B cell (primary cell): ENCODE data around the gene BLOC1S2. TPM values are rescaled to one million over a fixed set of nuclear protein-coding genes. Genes with fewer than 3 reads are reported as not detected.

Source experiments
- ATAC-seq: fragments of 200-7000 bp; cut with Tn5 transposase; one replicate; pipeline ENCODE4 v1.10.0; 2021; ENCODE audit warnings: low read depth, mild to moderate bottlenecking, moderate number of reproducible peaks, moderate library complexity
- CTCF ChIA-PET: fragments of 350-600 bp; sonication (Branson Sonifier 250); formaldehyde crosslinking; loops from one replicate; lab custom pipeline; 2021; ENCODE audit warnings: antibody characterized with exemption, inconsistent platforms; lab: Charles Lee
- POLR2A ChIA-PET: fragments of 350-600 bp; sonication (Branson Sonifier 250); formaldehyde crosslinking; loops from one replicate; lab custom pipeline; 2021; ENCODE audit warnings: antibody characterized with exemption; lab: Charles Lee
- DNase-seq: peaks from one replicate; pipeline ENCODE4 v3.0.0; 2013
- H2AFZ ChIP-seq: 2 replicates; pipeline ENCODE4 v1.6.1; 2012; ENCODE audit warnings: mild to moderate bottlenecking, low read depth, low read length; ENCODE audit not compliant: insufficient read depth, poor library complexity, severe bottlenecking
- H3K27ac ChIP-seq, 2 donors: 1 replicate in 1 of 2; 2 replicates in 1 of 2; pipeline ENCODE4 v1.5.1; 2012 to 2013; ENCODE audit warnings: low read length in 2 of 2, mild to moderate bottlenecking in 2 of 2, moderate library complexity in 1 of 2
- H3K27me3 ChIP-seq, 4 experiments: fragments of 200-600 bp in 1 of 4; sonication (generic) in 1 of 4; replicated peaks in 1 of 4; 1 replicate in 2 of 4; 2 replicates in 2 of 4; pipeline versions ENCODE4 v1.6.1 to v1.7.0; 2013 to 2016; ENCODE audit warnings: low read length in 3 of 4, mild to moderate bottlenecking in 2 of 4, mixed read lengths in 1 of 4, moderate library complexity in 1 of 4; ENCODE audit not compliant: insufficient read depth in 4 of 4, control insufficient read depth in 3 of 4; ENCODE audit errors: control extremely low read depth in 1 of 4
- H3K36me3 ChIP-seq, 2 experiments: replicated peaks in 1 of 2; 1 replicate in 1 of 2; 2 replicates in 1 of 2; pipeline versions ENCODE4 v1.6.1 to v1.7.1; 2013; ENCODE audit warnings: low read length in 1 of 2; ENCODE audit not compliant: insufficient read depth in 2 of 2, control insufficient read depth in 1 of 2; ENCODE audit errors: control extremely low read depth in 1 of 2, extremely low read depth in 1 of 2
- H3K4me1 ChIP-seq, 2 donors: fragments of 200-600 bp in 1 of 2; sonication (generic) in 1 of 2; 1 replicate in 1 of 2; 2 replicates in 1 of 2; pipeline versions ENCODE4 v1.5.1 to v1.6.1; 2013 to 2017; ENCODE audit warnings: low read length in 2 of 2; ENCODE audit not compliant: control insufficient read depth in 2 of 2, insufficient read depth in 2 of 2
- H3K4me2 ChIP-seq: replicated peaks from 2 replicates; pipeline ENCODE3; 2012; ENCODE audit warnings: mild to moderate bottlenecking, low read depth, low read length; ENCODE audit not compliant: poor library complexity, severe bottlenecking
- H3K4me3 ChIP-seq, 5 experiments: fragments of 200-600 bp in 1 of 5; sonication (generic) in 1 of 5; 1 replicate in 3 of 5; 2 replicates in 2 of 5; pipeline versions ENCODE4 v1.5.1 to v1.7.0; 2011 to 2016; ENCODE audit warnings: low read length in 4 of 5, mild to moderate bottlenecking in 4 of 5, low read depth in 2 of 5, control low read depth in 1 of 5, moderate library complexity in 1 of 5; ENCODE audit not compliant: insufficient read depth in 1 of 5; ENCODE audit errors: control extremely low read depth in 1 of 5, extremely low read depth in 1 of 5
- H3K79me2 ChIP-seq: fragments of 200-600 bp; sonication (generic); one replicate; pipeline ENCODE4 v1.6.0; 2016; ENCODE audit warnings: low read length; ENCODE audit not compliant: control insufficient read depth, insufficient read depth
- H3K9ac ChIP-seq: fragments of 200-600 bp; sonication (generic); 2 replicates; pipeline ENCODE4 v1.6.1; 2017; ENCODE audit warnings: mild to moderate bottlenecking, low read length, moderate library complexity
- H3K9me3 ChIP-seq, 3 donors: one replicate each; pipeline versions ENCODE4 v1.6.1 to v1.7.1; 2013; ENCODE audit warnings: low read length in 2 of 3; ENCODE audit not compliant: control insufficient read depth in 2 of 3, insufficient read depth in 1 of 3; ENCODE audit errors: control extremely low read depth in 1 of 3
- H4K20me1 ChIP-seq: 2 replicates; pipeline ENCODE4 v1.6.0; 2012; ENCODE audit warnings: mild to moderate bottlenecking, low read length; ENCODE audit not compliant: insufficient read depth, control insufficient read depth, poor library complexity, severe bottlenecking
- H3K27ac Mint-ChIP-seq: one replicate; pipeline ENCODE4 v1.8.0; 2021; ENCODE audit warnings: mixed read lengths
- H3K27me3 Mint-ChIP-seq: one replicate; pipeline ENCODE4 v1.8.0; 2021; ENCODE audit warnings: mixed read lengths
- H3K4me1 Mint-ChIP-seq: one replicate; pipeline ENCODE4 v1.8.0; 2021; ENCODE audit warnings: mixed read lengths
- H3K4me3 Mint-ChIP-seq: one replicate; pipeline ENCODE4 v1.8.0; 2021; ENCODE audit warnings: mixed read lengths
- H3K9me3 Mint-ChIP-seq: one replicate; pipeline ENCODE4 v1.8.0; 2022; ENCODE audit warnings: mixed read lengths; ENCODE audit not compliant: insufficient read depth
- EZH2 ChIP-seq: IDR thresholded peaks from 2 replicates; pipeline ENCODE4 v1.6.1; 2012; ENCODE audit warnings: borderline replicate concordance, low read depth, mild to moderate bottlenecking, moderate library complexity, low read length; ENCODE audit not compliant: insufficient read depth, poor library complexity, severe bottlenecking
- WGBS: methylation state at CpG from one replicate; pipeline ENCODE4 v1.1.5; 2013; ENCODE audit warnings: missing lambda C conversion rate; ENCODE audit not compliant: insufficient coverage; 5-methylcytosine and 5-hydroxymethylcytosine counted together
- intact Hi-C: fragments of 100-400 bp; cut with micrococcal nuclease; formaldehyde crosslinking; loops from one replicate; pipeline ENCODE4 v1.10.0; 2022
- polyA plus RNA-seq: library from polyadenylated mRNA; depleted of rRNA; stranded (reverse); fragments of >200 nt; gene quantifications from 2 replicates; pipeline ENCODE4 v1.2.3, GENCODE V29; 2012
- total RNA-seq, 2 donors: library from RNA; stranded (reverse); fragments of 120-200 nt in 1 of 2; gene quantifications; 1 replicate in 1 of 2; 2 replicates in 1 of 2; pipeline versions ENCODE4 v1.2.3 to v1.2.4, GENCODE V29; 2013 to 2022
- TF ChIP-seq, protein P1 (sequence below): fragments of 200-600 bp; IDR thresholded peaks from one replicate; pipeline ENCODE4 v1.8.0; 2022; ENCODE audit warnings: antibody characterized with exemption, mild to moderate bottlenecking

The BLOC1S2 gene
- total and polyA plus RNA-seq, 2 donors (not counting 1 experiment from before 2014, with no cell fraction given) = 47.2 to 48.7 TPM

GRCh38 chr10:100291356-100291755 lies 4.9 kb upstream of the BLOC1S2 start:
- intact Hi-C loops = no loop called here
- ATAC-seq = no peak
- H3K4me2 ChIP-seq = no peak overlapping the region

GRCh38 chr10:100289641-100290040 lies 3.2 kb upstream of the BLOC1S2 start:
- Histone ChIP-seq H3K4me1 (peaks cover 19 to 22% of the 10 kb centered on the region in 2 donors), H3K9me3 (no peaks in the 10 kb centered on the region), H3K4me2 (no peak overlapping the region), H3K9ac (no peak overlapping the region), H4K20me1 (no peaks in the 10 kb centered on the region), H3K27me3 (peaks cover 0 to 15% (median 4%) of the 10 kb centered on the region in 4 experiments), H3K27ac (no peak overlapping the region), H3K79me2 (peaks cover 60% of the 10 kb centered on the region), H2AFZ (no peak overlapping the region), H3K36me3 (no peaks in the 10 kb centered on the region), H3K4me3 (no peak overlapping the region)
- ChIA-PET CTCF (no interaction called here), POLR2A (no interaction called here)
- H3K27me3 Mint-ChIP-seq = peaks cover 21% of the 10 kb centered on the region
- no peak overlapping the region for H3K4me3 Mint-ChIP-seq
- no peak overlapping the region for H3K27ac Mint-ChIP-seq
- ATAC-seq (no peak), DNase-seq (no peak)
- H3K9me3 Mint-ChIP-seq = no peaks in the 10 kb centered on the region
- WGBS = 100% methylated on average over 1 of the region's 2 CpGs
- intact Hi-C loops = loop anchor here (5.0 kb wide), 1 partner anchor 102 kb away; the partner anchor contains the start of gene ERLIN1
- H3K4me1 Mint-ChIP-seq = peaks cover 28% of the 10 kb centered on the region
- no peak for TF ChIP-seq EZH2
- TF ChIP-seq, protein P1, sequence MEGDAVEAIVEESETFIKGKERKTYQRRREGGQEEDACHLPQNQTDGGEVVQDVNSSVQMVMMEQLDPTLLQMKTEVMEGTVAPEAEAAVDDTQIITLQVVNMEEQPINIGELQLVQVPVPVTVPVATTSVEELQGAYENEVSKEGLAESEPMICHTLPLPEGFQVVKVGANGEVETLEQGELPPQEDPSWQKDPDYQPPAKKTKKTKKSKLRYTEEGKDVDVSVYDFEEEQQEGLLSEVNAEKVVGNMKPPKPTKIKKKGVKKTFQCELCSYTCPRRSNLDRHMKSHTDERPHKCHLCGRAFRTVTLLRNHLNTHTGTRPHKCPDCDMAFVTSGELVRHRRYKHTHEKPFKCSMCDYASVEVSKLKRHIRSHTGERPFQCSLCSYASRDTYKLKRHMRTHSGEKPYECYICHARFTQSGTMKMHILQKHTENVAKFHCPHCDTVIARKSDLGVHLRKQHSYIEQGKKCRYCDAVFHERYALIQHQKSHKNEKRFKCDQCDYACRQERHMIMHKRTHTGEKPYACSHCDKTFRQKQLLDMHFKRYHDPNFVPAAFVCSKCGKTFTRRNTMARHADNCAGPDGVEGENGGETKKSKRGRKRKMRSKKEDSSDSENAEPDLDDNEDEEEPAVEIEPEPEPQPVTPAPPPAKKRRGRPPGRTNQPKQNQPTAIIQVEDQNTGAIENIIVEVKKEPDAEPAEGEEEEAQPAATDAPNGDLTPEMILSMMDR = no peak

More at GRCh38 chr10:100291356-100291755, 4.9 kb upstream of the BLOC1S2 start:
- no peak for DNase-seq
- H3K36me3 ChIP-seq = no peaks in the 10 kb centered on the region
- no peak overlapping the region for H3K9ac ChIP-seq
- H3K9me3 Mint-ChIP-seq = no peaks in the 10 kb centered on the region
- peaks cover 7 to 8% of the 10 kb centered on the region in 2 donors for H3K4me1 ChIP-seq
- no peak overlapping the region for H3K27ac ChIP-seq
- H3K27me3 ChIP-seq = peaks cover 0 to 15% (median 4%) of the 10 kb centered on the region in 4 experiments
- POLR2A ChIA-PET = no interaction called here
- 100% methylated on average over 1 of the region's 3 CpGs for WGBS
- no peak overlapping the region for H3K4me3 ChIP-seq
- no peak for TF ChIP-seq EZH2
- TF ChIP-seq, protein P1 = no peak
- peaks cover 30% of the 10 kb centered on the region for H3K27me3 Mint-ChIP-seq
- CTCF ChIA-PET = no interaction called here
- no peak overlapping the region for H3K27ac Mint-ChIP-seq
- H3K9me3 ChIP-seq = no peaks in the 10 kb centered on the region
- H4K20me1 ChIP-seq = no peaks in the 10 kb centered on the region
- H3K4me1 Mint-ChIP-seq = peaks cover 15% of the 10 kb centered on the region
- no peak overlapping the region for H2AFZ ChIP-seq
- no peak overlapping the region for H3K4me3 Mint-ChIP-seq
- H3K79me2 ChIP-seq = peaks cover 43% of the 10 kb centered on the region
